GM23338 (cell line): ENCODE data around the gene MDN1.

Experiments used
- EZH2phosphoT487 ChIP-seq: fragments of 200-600 bp; sonication (generic); IDR thresholded peaks from one replicate; pipeline ENCODE4 v1.8.1; 2018; ENCODE audit warnings: antibody characterized with exemption; ENCODE audit not compliant: unreplicated experiment
- POLR2AphosphoS5 ChIP-seq: IDR thresholded peaks from 2 replicates; pipeline ENCODE4 v1.6.1; 2016; ENCODE audit warnings: antibody characterized with exemption, low read depth
- STAT1 ChIP-seq: IDR thresholded peaks from one replicate; pipeline ENCODE4 v1.6.1; 2016; ENCODE audit warnings: antibody characterized with exemption; ENCODE audit not compliant: unreplicated experiment
- ZNF114 ChIP-seq: fragments of 250-450 bp; sonication (Bioruptor Pico); IDR thresholded peaks from 2 replicates; pipeline ENCODE4 v1.5.0; 2020; ENCODE audit warnings: mild to moderate bottlenecking, moderate library complexity
- ZNF331 ChIP-seq: fragments of 250-450 bp; sonication (Bioruptor Pico); IDR thresholded peaks from 2 replicates; pipeline ENCODE4 v1.5.0; 2020; ENCODE audit warnings: low read depth, mild to moderate bottlenecking, moderate library complexity
- TF ChIP-seq, protein P1 (sequence below), 2 experiments: fragments of 200-600 bp in 1 of 2; sonication (generic) in 1 of 2; conservative IDR thresholded peaks; 2 replicates each; pipeline versions ENCODE4 v1.5.1 to v1.6.1; 2016 to 2017; ENCODE audit warnings: antibody characterized with exemption in 2 of 2, low read depth in 2 of 2, mild to moderate bottlenecking in 2 of 2, moderate library complexity in 1 of 2

DNA sequence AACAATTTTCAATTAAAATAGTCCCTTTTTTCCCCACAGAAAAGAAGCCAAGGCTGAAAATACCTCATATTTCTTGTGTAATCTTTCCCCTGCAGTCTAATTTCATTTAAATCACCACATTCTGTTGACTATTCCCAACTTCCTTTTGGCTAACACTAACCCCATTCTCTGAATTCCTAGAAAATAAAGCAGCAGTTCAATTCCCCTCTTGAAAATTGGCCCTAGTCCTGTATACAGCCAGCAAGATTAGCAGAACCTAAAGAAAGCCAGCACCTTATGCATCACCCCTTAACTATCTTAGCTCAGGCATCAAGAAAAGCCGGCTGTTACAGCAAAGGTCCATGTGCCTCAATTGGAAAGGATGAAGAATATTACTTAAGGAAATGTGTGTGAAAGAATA is 69.7 kb downstream of the MDN1 start:
- TF ChIP-seq, protein P1, sequence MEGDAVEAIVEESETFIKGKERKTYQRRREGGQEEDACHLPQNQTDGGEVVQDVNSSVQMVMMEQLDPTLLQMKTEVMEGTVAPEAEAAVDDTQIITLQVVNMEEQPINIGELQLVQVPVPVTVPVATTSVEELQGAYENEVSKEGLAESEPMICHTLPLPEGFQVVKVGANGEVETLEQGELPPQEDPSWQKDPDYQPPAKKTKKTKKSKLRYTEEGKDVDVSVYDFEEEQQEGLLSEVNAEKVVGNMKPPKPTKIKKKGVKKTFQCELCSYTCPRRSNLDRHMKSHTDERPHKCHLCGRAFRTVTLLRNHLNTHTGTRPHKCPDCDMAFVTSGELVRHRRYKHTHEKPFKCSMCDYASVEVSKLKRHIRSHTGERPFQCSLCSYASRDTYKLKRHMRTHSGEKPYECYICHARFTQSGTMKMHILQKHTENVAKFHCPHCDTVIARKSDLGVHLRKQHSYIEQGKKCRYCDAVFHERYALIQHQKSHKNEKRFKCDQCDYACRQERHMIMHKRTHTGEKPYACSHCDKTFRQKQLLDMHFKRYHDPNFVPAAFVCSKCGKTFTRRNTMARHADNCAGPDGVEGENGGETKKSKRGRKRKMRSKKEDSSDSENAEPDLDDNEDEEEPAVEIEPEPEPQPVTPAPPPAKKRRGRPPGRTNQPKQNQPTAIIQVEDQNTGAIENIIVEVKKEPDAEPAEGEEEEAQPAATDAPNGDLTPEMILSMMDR (conservative IDR thresholded peaks at IDR 0.05; ENCODE audit: low read depth in 2 of 2), result no peak
- TF ChIP-seq ZNF114 (CRISPR knock-in tag) (no peak), POLR2AphosphoS5 (no peak), STAT1 (no peak), ZNF331 (CRISPR knock-in tag) (no peak), EZH2phosphoT487 (no peak)
